ENCODE measurements around the gene CHCHD10.

Gene CHCHD10

DNA sequence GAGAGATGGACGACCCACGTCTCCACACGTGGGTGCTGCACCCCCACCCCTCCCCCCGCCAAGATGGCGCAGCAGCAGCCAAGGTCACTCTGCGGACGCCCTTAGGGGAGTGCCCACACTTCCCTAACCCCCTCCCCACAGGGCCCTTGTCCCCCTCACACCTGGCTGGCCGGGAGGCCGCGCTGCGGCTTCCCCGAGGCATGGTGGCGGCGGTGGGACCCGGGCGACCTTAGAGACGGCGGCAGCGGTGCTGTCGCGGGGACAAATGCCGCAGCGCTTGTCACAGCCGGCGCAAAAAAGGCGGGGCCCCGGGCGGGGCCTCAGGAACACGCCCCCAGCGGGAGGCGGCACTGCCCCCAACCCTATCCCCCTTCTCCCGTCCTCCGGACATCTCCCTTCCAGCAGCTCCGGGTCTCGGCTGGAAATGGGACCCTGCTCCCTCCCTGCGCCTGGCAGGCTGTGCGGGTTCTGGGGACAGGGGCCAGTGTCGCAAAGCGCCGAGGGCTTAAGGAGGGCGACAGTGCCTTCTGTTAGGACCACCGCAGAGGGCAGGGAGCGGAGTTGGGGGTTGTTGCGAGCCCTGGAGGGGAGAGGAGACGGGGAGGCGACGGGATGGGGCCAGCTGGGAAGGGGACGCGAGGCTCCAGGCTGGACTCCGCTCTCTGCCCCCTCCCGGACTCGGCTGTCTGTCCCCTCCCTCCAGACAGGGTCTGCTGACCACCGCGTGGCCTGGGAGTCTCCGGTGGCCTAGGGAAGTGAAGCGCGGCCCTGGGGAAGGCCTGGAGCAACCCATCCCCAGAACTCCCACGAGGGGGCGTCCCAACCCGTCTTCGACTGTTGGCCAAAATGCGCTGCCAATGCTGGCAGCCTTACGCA is at the start of gene CHCHD10:
CHCHD10 (minus strand) TSS at position 300 of the 876 bp plus-strand sequence; CDS start at position 202, 98 bp downstream.
- peak; percentile 91 for DNase-seq (ENCODE audit: low spot score)

DNA sequence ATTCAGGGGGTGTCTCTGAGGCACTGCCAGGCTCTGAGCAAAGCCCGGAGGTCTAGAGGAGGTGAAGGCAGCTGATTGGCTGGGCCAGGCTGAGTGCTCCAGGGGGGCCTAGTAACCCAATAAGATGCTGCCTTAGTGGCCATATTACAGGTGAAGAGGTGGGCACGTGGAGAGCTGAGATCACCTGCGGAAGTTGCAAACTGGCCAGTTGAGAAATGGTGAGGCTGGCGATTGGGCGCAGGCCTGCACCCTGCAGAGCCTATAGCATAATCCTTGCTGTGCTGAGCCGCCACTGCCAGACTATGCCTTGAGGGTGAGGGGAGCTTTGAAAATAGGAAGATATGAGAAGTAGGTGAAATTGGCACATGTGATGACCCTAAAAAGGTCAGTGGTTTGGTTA is 49.4 kb upstream of the CHCHD10 start:
- DNase-seq (ENCODE audit: low spot score) = no peak

DNA sequence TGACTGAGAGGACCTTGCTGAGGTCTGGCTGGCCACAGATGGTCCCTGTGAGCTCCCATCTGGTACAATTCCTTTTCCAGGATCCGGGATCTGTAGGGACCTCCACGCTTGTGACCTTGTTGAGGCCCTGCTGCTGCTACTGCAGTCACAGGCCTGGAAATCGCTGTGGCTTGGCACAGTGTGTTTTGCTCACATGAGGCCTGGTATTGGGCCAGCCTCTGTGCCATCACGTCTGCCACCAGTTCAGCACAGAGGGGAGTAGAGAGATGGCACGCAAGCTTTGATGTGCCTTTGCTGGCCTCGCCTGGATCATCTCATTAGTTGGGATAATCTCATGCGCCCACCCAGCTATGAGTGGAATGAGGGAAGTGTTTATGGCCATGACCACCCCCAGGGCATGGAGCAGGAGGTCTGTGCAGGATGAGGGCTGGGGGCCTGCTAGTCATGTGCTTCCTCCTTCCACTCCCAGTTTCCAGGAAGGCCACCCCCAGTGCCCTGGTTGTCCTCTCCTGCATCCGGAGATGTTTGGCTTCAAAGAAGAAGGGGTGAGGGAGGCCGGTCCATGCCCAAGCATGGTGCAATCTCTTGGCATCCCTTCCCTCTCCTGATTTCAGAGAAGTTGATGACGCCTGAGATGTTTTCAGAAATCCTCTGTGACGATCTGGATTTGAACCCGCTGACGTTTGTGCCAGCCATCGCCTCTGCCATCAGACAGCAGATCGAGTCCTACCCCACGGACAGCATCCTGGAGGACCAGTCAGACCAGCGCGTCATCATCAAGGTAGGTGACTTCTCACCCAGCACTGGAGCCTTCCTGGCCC is 48.6 kb upstream of the CHCHD10 start:
- no peak for DNase-seq (ENCODE audit: low spot score)

DNA sequence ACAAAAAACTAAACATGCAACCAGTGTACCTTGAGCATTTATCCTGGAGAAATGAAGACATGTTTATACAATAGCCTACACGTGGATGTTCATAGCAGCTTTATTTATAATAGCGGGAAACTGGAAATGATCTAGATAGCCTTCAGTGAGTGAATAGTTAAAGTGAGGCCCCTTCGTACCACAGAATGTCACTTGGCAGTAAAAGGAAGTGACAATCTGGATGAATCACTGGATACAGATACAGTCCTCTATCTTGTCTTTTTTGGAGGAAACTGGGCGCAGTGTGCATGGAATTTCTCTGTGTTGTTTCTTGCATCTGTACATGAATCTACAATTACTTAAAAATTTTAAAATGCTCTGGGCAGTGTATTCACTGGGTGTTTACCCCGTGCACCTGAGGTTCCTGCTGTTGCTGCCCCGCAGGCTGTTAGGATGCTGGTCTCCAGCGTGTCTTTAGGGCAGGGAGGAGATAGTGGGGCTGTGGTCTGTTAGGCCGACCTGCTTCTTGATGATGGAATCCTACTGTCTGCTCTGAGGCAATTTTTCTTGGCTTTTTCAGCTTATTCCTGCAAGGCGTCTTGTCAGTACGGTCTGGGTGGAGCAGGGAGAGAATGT is 47.9 kb upstream of the CHCHD10 start:
- no peak for DNase-seq (ENCODE audit: low spot score)

- no peak for DNase-seq (ENCODE audit: low spot score)
Measured at GRCh38 chr22:23812378-23812777, 44.6 kb upstream of the CHCHD10 start.

DNA sequence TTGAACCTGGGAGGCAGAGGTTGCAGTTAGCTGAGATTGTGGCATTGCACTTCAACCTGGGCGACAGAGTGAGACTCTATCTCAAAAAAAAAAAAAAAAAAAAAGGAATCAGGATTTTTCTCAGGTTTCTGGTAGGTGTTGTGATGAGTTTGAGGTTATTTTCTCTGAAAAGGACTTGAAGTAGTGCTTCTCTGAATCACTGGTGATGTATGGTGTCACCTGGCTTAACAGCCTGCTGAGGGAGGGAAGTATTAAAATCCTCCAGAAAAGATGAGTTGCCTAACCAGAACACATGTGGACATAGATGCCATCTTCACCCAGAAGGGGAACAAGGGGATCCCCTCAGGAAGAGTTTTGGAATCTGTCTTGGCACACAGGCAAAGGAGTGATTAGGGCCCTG is 39.1 kb upstream of the CHCHD10 start:
- no peak for DNase-seq (ENCODE audit: low spot score)

- no peak for DNase-seq (ENCODE audit: low spot score)
Measured at GRCh38 chr22:23804781-23805291, 37.1 kb upstream of the CHCHD10 start.

- no peak for DNase-seq (ENCODE audit: low spot score)
Measured at GRCh38 chr22:23803001-23803819, 35.4 kb upstream of the CHCHD10 start.

DNA sequence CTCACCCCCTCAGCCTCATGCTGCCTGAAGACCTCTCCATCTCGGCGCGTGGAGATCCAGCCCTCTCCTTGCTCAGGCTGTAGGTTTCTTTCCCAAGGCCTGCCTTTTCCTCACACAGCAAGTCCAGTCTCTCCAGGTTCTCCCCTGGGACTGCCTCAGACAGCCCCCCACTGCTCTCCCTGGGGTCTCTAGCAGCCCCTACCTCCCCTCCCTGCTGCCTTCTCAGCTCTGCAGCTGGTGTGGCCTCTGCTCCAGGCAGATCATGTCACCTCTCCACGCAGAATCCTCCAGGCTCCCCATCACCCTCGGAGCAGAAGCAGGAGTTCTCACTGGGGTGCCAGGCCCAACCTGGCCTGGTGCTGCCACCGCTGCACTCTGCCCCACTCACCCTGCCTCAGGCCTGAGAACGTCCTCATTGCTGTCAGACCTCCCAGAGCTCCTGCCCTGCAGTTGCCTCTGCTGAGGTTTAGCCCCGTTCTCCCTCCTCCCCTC is 34.2 kb upstream of the CHCHD10 start:
- no peak for DNase-seq (ENCODE audit: low spot score)

DNA sequence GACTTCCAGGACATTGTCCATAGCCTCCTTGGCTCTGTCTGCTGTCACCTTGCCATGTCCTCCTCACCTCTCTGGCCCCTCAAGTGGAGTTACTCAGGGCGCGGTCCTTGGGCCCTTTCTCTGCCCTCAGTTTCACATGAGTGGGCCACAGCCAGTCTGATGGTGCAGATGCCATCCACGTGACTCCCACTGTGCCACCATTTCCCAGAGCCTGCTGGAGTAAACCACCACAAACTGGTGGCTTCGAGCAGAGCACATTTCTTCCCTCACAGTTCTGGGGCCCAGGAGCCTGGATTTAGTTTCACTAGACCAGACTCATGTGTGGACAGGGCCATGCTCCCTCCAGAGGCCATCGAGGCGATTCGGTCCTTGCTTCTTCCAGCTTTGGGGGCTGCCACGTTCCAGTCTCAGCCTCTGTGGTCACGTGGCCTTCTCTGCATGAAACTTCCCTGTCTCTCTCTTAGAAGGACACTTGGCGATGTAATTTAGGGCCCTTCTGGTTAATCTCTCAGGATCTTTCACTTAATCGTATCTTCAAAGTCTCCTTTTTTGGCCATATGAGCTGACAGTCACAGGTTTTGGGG is 33.6 kb upstream of the CHCHD10 start:
- DNase-seq (ENCODE audit: low spot score) = no peak

GRCh38 chr22:23800297-23801237 is 32.8 kb upstream of the CHCHD10 start:
- no peak for DNase-seq (ENCODE audit: low spot score)

- no peak for DNase-seq (ENCODE audit: low spot score)
Measured at GRCh38 chr22:23796461-23796860, 28.7 kb upstream of the CHCHD10 start.

- no peak for DNase-seq (ENCODE audit: low spot score)
Measured at GRCh38 chr22:23793326-23793725, 25.6 kb upstream of the CHCHD10 start.

- no peak for DNase-seq (ENCODE audit: low spot score)
Measured at GRCh38 chr22:23791738-23792645, 24.2 kb upstream of the CHCHD10 start.

GRCh38 chr22:23790819-23791737 is 23.3 kb upstream of the CHCHD10 start:
- no peak for DNase-seq (ENCODE audit: low spot score)

GRCh38 chr22:23789638-23790037 is 21.9 kb upstream of the CHCHD10 start:
- no peak for DNase-seq (ENCODE audit: low spot score)

- no peak for DNase-seq (ENCODE audit: low spot score)
Measured at GRCh38 chr22:23789121-23789520, 21.3 kb upstream of the CHCHD10 start.

GRCh38 chr22:23787910-23788309 is 20.1 kb upstream of the CHCHD10 start:
- DNase-seq (ENCODE audit: low spot score) = no peak
